ENCODE results near the gene RAB4A.
A peak's percentile ranks its signal among the peaks of the same experiment; 100 is the strongest.

RAB4A gene

DNA sequence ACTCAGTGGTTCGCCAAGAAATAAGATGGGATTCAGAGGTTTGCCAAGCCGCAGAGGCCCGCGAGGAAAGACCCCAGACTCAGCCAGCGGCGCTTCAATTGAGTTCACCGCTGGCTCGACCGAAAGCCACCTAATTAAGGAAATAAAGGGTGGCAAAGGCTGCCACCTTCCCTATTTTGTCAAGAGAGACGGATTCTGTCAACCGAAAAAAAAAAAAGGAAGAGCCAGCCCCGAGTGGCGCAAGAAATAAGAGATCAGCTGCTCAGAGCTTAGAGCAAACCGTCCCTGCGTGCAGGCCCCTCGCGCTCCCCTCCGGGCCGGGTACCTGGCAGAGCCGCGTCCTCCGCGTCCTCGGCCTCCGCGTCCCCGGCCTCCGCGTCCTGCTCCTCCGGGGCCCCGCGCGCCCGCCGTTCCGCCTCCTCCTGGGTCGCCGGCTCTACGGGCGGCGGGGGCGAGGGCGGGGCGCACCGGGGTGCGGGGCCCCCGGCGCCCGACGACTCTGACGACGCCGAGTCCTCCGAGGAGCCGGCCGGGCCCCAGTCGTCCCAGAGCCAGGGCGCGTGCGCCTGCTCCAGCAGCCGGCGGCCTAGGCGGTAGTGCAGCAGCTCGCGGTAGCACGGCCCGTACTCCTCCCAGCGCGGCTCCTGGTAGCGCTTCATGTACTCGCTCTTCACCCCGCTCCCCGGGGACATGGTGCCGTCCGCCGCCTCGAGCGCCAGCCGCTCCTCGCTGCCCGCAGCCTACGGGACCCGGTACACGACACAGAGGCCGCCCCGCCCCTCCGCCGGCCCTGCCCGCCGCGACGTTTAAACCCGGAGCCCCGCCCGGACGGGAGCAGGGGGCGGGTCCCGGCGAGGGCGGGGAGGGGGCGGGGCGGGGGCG is 71.1 kb downstream of the RAB4A start:
- DNase-seq: peak; percentile 78

GRCh38 chr1:229342656-229343569 is 72.0 kb downstream of the RAB4A start, which contains the start of gene CCSAP:
CCSAP (minus strand) TSS chr1:229343047; CDS start chr1:229342465, 582 bp downstream.
- DNase-seq: peak; percentile 57

DNA sequence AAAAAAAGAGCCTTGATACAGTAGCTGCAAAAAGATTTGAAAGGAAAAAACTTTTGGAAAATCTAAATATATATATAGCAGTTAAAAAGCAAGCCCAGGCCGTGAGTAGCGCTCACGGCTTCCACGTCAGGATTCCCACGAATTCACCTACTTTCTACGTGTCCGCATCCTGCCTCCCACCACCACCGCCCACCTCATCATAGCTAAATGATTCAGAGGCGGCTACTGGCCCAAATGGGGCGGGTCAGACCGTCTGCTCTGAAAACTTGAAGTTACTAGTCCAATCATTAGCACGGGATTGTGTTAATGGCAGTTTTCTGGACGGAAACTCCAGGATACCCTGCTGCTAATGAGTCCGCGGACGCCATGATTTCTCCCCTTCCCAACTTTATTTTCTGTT is 73.2 kb downstream of the RAB4A start:
- no peak for DNase-seq

GRCh38 chr1:229344937-229345684 is 74.2 kb downstream of the RAB4A start:
- peak; percentile 55 for DNase-seq

DNA sequence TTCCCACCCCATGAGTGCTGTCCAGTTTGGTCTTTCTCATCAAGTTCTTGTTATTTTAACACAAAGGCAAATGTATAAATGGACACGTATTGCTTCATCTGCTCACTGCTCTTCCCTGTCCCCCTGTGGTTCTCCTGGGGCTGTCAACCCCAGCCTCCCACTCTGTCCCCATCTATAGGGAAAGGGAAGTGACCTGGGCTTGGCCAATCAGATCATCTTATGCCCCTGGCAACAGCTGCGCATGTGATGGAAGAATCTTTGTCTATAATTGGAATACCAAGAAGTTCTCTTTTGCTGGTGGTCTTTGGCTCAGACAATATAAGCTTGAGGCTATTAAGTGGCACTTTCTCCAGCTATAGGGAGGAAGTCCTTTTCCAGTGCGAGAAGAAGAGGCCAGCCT is 76.6 kb downstream of the RAB4A start:
- no peak for DNase-seq

DNA sequence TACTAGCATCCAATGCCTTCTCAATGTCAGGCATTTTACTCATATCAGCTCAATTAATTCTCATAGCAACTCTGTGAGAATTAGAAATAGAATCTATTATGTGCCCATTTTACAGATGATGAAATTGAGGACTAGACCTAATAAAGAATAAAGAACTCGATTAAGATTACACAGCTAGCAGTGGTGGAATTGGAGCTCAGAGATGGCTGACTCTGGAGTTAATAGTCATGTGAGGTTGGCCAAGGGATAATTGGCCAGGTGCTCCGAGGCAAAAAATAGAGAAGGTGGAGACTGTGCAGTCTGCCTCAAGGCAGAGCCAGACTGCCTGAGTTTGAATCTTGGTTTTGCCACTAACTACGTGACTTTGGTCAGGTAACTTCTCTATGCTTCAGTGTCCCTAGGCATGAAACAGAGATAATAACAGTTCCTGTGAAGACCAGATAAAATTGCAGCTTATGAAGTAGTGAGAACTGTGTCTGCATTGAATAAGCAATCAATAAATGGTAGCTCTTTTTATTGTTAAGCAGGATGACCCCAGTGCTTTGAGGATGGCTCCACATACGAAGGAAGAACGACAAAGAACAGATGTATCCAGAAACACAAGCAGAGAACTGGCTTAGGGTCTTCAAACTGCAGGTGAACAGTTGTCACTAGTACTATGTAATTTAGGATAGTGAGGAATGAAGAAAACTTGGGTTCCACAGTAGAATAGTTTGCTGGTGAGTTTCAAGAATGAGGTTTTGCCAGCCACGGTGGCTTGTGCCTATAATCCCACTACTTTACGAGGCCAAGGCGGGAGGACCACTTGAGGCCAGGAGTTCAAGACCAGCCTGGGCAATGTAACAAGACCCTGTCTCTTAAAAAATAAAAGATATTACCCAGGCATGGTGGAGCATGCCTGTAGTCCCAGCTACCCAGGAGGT is 78.8 kb downstream of the RAB4A start:
- no peak for DNase-seq

DNA sequence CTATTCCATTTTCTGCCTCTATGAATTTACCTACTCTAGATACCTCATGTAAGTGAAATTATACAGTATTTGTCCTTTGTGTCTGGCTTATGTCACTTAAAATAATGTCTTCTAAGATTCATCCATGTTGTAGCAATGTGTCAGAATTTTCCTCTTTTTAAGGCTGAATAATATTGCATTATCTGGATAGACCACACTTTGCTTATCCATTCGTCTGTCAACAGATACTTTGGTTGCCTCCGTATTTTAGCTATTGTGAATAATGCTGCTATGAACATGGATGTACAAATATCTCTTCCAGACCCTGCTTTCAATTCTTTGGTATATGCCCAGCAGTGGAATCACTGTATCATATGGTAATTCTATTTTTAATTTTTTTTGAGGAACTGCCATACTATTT is 82.1 kb downstream of the RAB4A start:
- no peak for DNase-seq

GRCh38 chr1:229354226-229354625 is 83.3 kb downstream of the RAB4A start:
- DNase-seq: no peak
